Astrocyte (in vitro differentiated cells and primary cell): Measurements from ENCODE around the gene TULP4. TPM values are rescaled to one million over a fixed set of nuclear protein-coding genes. Genes with fewer than 3 reads are reported as not detected.

ENCODE experiments used
- DNase-seq: peaks from one replicate; pipeline ENCODE4 v3.0.0-alpha.2; 2010; ENCODE audit warnings: low read depth
- FAIRE-seq: peaks from 2 replicates; lab custom pipeline; 2011; peaks lifted over from hg19 to GRCh38; lab: Jason Lieb, UNC
- H2AFZ ChIP-seq: 2 replicates; pipeline ENCODE4 v1.6.0; 2012; ENCODE audit warnings: low read depth, low read length, inconsistent platforms
- H3K27ac ChIP-seq: 2 replicates; pipeline ENCODE4 v1.5.1; 2011; ENCODE audit warnings: low read depth, low read length, inconsistent platforms
- H3K27me3 ChIP-seq: 2 replicates; pipeline ENCODE4 v1.6.0; 2011; ENCODE audit warnings: low read length, inconsistent platforms; ENCODE audit not compliant: insufficient read depth
- H3K36me3 ChIP-seq: 2 replicates; pipeline ENCODE4 v1.5.1; 2011; ENCODE audit warnings: low read length, inconsistent platforms; ENCODE audit not compliant: insufficient read depth
- H3K4me1 ChIP-seq: 2 replicates; pipeline ENCODE4 v1.5.1; 2011; ENCODE audit warnings: low read length, inconsistent platforms; ENCODE audit not compliant: insufficient read depth
- H3K4me2 ChIP-seq: 2 replicates; pipeline ENCODE4 v1.6.0; 2012; ENCODE audit warnings: low read length, inconsistent platforms
- H3K4me3 ChIP-seq: 2 replicates; pipeline ENCODE4 v1.5.1; 2011; ENCODE audit warnings: low read depth, mild to moderate bottlenecking, low read length, inconsistent platforms; ENCODE audit not compliant: insufficient read depth
- H3K79me2 ChIP-seq: 2 replicates; pipeline ENCODE4 v1.6.0; 2012; ENCODE audit warnings: mild to moderate bottlenecking, low read length, inconsistent platforms; ENCODE audit not compliant: insufficient read depth
- H3K9ac ChIP-seq: 2 replicates; pipeline ENCODE4 v1.6.0; 2012; ENCODE audit warnings: mild to moderate bottlenecking, low read length, inconsistent platforms
- H3K9me3 ChIP-seq: 2 replicates; pipeline ENCODE4 v1.5.1; 2012; ENCODE audit warnings: low read depth, mild to moderate bottlenecking, low read length, inconsistent platforms; ENCODE audit not compliant: insufficient read depth
- H4K20me1 ChIP-seq: 2 replicates; pipeline ENCODE4 v1.6.0; 2012; ENCODE audit warnings: low read length, inconsistent platforms; ENCODE audit not compliant: insufficient read depth
- H3K27ac Mint-ChIP-seq: one replicate; pipeline ENCODE4 v1.8.0; 2021; ENCODE audit warnings: mild to moderate bottlenecking, mixed read lengths; ENCODE audit not compliant: unreplicated experiment
- H3K27me3 Mint-ChIP-seq: one replicate; pipeline ENCODE4 v1.8.0; 2021; ENCODE audit warnings: low read depth, mixed read lengths; ENCODE audit not compliant: unreplicated experiment
- H3K36me3 Mint-ChIP-seq: one replicate; pipeline ENCODE4 v1.8.0; 2021; ENCODE audit warnings: low read depth, mixed read lengths; ENCODE audit not compliant: unreplicated experiment
- H3K4me1 Mint-ChIP-seq: one replicate; pipeline ENCODE4 v1.8.0; 2021; ENCODE audit warnings: low read depth, mixed read lengths; ENCODE audit not compliant: unreplicated experiment
- H3K4me3 Mint-ChIP-seq: one replicate; pipeline ENCODE4 v1.8.0; 2021; ENCODE audit warnings: mild to moderate bottlenecking, moderate library complexity, mixed read lengths; ENCODE audit not compliant: unreplicated experiment
- H3K9me3 Mint-ChIP-seq: one replicate; pipeline ENCODE4 v1.8.0; 2021; ENCODE audit warnings: mild to moderate bottlenecking, mixed read lengths; ENCODE audit not compliant: unreplicated experiment
- CTCF ChIP-seq: IDR thresholded peaks from 2 replicates; pipeline ENCODE4 v1.5.1; 2011; ENCODE audit warnings: low read depth, mild to moderate bottlenecking, inconsistent platforms, low read length, moderate library complexity; ENCODE audit not compliant: insufficient read depth
- EZH2 ChIP-seq: IDR thresholded peaks from 2 replicates; pipeline ENCODE4 v1.6.1; 2012; ENCODE audit warnings: mild to moderate bottlenecking, low read length, inconsistent platforms; ENCODE audit not compliant: insufficient read depth
- total RNA-seq: library from RNA; stranded (reverse); gene quantifications from 2 replicates; pipeline ENCODE4 v1.2.1, GENCODE V29; 2021

The TULP4 gene
- total RNA-seq, 1 donor from 2014 or later: 91.2 TPM

DNA sequence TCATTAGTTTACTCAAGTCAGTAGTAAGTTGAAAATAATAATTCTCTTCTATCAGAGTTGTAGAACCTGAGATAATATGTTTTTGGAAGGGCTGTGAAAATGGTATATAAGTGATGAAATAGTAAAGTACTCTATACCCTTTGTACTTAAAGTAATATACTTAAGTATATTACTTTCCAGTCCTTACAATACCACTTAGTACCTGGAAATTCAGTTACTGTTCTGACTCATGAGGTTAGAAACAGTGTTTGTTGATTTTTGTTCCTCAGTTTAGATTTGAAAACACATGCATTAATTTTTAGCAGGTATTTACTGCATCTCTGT is 10.1 kb downstream of the TULP4 start:
- H3K27me3 Mint-ChIP-seq: no peaks in the 10 kb centered on the region
- no peak overlapping the region for H3K27ac Mint-ChIP-seq
- H3K9ac ChIP-seq: no peak overlapping the region
- H3K79me2 ChIP-seq: peaks cover 73% of the 10 kb centered on the region
- H4K20me1 ChIP-seq: peaks cover 56% of the 10 kb centered on the region
- no peak overlapping the region for H3K4me3 Mint-ChIP-seq
- no peak for TF ChIP-seq EZH2
- no peak for FAIRE-seq
- H3K27me3 ChIP-seq: no peaks in the 10 kb centered on the region
- H2AFZ ChIP-seq: no peak overlapping the region
- H3K4me1 ChIP-seq: peaks cover 15% of the 10 kb centered on the region
- H3K27ac ChIP-seq: no peak overlapping the region
- no peak overlapping the region for H3K4me2 ChIP-seq
- peaks cover 18% of the 10 kb centered on the region for H3K4me1 Mint-ChIP-seq
- H3K4me3 ChIP-seq: no peak overlapping the region
- H3K9me3 Mint-ChIP-seq: no peaks in the 10 kb centered on the region
- H3K36me3 Mint-ChIP-seq: peaks cover 16% of the 10 kb centered on the region
- no peaks in the 10 kb centered on the region for H3K36me3 ChIP-seq
- no peak for DNase-seq
- H3K9me3 ChIP-seq: no peaks in the 10 kb centered on the region

GRCh38 chr6:158322724-158323560 is 10.7 kb downstream of the TULP4 start:
- no peak overlapping the region for H3K27ac Mint-ChIP-seq
- Histone ChIP-seq H3K4me1 (peaks cover 15% of the 10 kb centered on the region), H2AFZ (no peak overlapping the region), H3K9ac (no peak overlapping the region), H3K9me3 (no peaks in the 10 kb centered on the region), H3K27ac (no peak overlapping the region), H3K36me3 (no peaks in the 10 kb centered on the region), H3K4me3 (no peak overlapping the region), H3K79me2 (peaks cover 76% of the 10 kb centered on the region), H3K27me3 (no peaks in the 10 kb centered on the region), H3K4me2 (no peak overlapping the region), H4K20me1 (peaks cover 62% of the 10 kb centered on the region)
- no peaks in the 10 kb centered on the region for H3K9me3 Mint-ChIP-seq
- DNase-seq (peak; percentile 85), FAIRE-seq (peak; percentile 77)
- no peak for TF ChIP-seq EZH2
- TF ChIP-seq CTCF: no peak
- H3K36me3 Mint-ChIP-seq: peaks cover 13% of the 10 kb centered on the region
- no peak overlapping the region for H3K4me3 Mint-ChIP-seq
- no peaks in the 10 kb centered on the region for H3K27me3 Mint-ChIP-seq
- H3K4me1 Mint-ChIP-seq: peaks cover 18% of the 10 kb centered on the region

- Histone ChIP-seq H3K36me3 (no peaks in the 10 kb centered on the region), H3K79me2 (peaks cover 76% of the 10 kb centered on the region), H3K27ac (no peak overlapping the region), H3K9ac (no peak overlapping the region), H3K9me3 (no peaks in the 10 kb centered on the region), H3K4me2 (no peak overlapping the region), H4K20me1 (peaks cover 63% of the 10 kb centered on the region), H2AFZ (no peak overlapping the region), H3K4me3 (no peak overlapping the region), H3K27me3 (no peaks in the 10 kb centered on the region), H3K4me1 (peaks cover 15% of the 10 kb centered on the region)
- H3K36me3 Mint-ChIP-seq: peaks cover 12% of the 10 kb centered on the region
- DNase-seq (no peak), FAIRE-seq (no peak)
- H3K4me3 Mint-ChIP-seq: no peak overlapping the region
- TF ChIP-seq CTCF: no peak
- TF ChIP-seq EZH2: no peak
- H3K4me1 Mint-ChIP-seq: peaks cover 21% of the 10 kb centered on the region
- no peak overlapping the region for H3K27ac Mint-ChIP-seq
- no peaks in the 10 kb centered on the region for H3K27me3 Mint-ChIP-seq
- no peaks in the 10 kb centered on the region for H3K9me3 Mint-ChIP-seq
Observed at GRCh38 chr6:158323561-158323958, 11.3 kb downstream of the TULP4 start.
